ENCODE data around the gene DCUN1D1.

The DCUN1D1 gene

DNA sequence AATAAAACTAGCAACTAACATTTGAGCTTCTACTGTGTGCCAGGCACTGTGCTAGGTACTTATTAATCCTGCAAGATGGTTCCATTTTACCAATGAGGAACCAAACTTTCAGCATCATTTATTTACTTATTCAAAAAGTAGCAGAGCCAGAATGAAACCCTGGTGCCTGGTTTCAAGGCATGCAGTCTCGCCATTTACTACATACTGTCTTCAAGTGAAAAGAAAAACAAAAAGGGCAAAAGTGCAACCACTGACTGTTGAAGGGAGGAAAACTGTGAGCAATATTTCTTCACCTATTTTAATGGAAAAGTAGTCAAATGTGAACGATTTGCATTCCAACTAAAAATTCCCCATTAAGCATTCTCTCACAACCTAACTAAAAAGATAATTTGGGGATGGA, 8.7 kb downstream of the DCUN1D1 start:
- no peak for DNase-seq (ENCODE audit: low read depth)

DNA sequence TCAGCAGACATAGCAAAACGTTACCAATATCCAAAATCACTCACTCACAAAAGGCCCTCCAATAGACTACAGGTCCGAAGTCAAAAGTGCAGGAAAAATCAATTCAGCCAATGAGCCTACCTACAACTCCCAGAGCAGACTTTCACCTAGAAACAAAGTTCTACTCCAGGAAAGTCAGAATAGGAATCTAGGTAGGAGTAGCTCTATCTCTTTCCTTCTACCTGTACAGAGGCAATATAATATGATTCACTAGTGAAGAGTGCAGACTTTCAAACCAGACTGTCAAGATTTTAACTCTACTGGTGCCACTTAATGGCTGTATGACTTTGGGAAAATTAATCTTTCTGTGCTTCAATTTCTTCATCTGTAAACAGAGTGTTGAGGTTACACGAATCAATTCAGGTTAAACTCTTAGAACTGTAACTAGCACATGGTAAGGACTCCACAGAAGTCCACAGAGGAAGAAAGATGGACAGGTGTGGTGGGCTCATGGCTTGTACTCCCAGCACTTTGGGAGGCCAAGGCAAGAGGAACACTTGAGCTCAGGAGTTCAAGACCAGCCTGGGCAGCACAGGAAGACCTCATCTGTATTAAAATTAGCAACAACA, 9.4 kb downstream of the DCUN1D1 start:
- DNase-seq (ENCODE audit: low read depth): no peak

DNA sequence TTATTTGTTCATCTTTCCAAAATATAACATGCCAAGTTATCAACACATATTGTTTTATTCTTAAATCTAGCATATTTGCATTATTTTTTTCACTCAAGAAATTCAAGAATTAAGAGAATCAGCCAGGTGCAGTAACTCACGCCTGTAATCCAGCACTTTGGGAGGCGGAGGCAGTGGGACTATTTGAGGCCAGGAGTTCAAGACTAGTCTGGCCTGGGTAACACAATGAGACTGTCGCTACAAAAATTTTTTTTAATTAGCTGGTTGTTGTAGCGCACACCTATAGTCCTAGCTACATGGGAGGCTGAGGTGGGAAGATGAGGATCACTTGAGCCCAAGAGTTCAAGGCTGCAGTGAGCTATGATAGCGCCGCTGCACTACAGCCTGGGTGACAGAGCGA, 10.5 kb downstream of the DCUN1D1 start:
- no peak for DNase-seq (ENCODE audit: low read depth)

DNA sequence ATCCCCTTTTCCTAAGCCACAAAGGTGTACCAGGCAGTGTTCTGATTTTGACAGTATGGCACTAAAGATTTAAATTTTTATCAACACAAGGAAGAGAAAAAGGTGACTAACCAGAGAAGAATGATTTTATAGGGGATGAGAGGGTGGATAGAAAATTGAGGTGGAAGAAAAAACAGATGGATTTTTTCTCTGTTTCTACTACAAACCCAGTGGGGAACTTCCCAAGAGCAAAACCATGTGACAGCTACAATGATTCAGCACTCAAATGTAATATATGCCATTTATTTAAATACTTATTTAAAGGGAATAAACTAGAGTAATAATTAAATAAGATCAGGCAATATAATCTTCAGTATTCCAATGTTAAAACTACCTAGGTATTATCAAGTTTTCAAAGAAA, 11.1 kb downstream of the DCUN1D1 start:
- DNase-seq (ENCODE audit: low read depth): no peak

DNA sequence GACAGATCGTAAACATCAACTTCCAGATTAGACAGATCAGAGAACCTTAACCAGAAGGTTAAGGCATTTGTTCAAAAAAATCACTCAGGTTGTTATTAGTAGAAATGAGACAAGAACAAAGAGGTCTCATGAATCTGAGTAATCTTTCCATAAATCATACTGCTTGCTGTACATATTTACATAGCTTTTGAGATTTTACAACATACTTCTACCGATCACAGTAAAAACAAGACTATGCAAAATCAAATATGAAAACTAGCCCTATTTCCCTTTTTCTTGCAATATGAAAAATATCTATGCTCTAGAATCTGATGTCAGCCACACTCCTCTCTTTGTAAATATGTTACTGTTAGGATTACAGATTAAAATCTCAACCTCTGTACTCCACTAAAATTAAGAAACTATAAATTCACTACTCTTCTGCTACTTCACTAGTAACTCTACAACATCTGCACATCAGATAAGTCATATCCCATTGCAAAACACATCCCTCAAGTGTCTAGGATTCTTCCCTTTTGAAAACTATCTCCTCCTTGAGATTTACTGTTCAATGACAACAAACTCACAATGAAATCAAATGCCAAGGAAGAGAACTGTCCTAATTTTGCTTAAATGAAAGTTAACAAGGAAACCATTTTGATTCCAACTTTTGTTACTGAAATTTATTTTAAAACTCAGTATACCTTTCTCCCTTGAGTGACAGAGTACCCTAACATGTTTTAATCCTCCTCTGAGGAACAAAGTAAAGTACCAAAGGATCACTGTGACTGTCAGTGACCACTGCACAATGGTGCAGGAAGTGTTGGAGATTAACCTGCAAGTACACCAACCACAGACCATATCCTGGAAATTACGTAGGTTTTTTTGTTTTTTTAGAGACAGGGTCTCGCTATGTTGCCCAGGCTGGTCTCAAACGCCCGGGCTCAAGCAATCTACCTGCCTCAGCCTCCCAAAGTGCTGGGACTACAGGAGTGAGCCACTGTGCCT, 12.8 kb downstream of the DCUN1D1 start:
- no peak for DNase-seq (ENCODE audit: low read depth)

DNA sequence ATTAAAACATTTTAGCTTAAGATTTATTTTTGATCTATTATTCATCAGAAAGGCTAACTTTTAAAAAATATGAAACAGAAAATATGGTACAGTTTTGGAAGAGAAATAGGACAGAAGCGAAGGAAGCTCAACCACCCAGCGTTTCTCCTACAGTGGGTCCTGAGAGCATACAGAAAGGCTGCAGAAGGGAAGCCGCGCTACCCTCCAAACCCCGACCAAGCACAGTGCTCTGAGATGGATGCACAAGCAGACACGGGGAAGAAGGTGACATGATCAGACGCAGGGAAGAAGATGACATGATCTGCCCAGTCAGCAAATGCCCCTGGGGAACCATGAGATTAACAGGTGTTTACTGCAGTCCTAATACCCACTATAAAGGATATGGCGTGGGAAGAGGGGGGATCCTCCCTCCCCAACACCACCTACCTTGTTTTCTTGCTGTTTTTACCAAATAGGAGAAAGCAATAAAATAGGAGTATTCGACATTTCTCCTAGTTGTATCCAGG, 14.4 kb downstream of the DCUN1D1 start:
- DNase-seq (ENCODE audit: low read depth): no peak

DNA sequence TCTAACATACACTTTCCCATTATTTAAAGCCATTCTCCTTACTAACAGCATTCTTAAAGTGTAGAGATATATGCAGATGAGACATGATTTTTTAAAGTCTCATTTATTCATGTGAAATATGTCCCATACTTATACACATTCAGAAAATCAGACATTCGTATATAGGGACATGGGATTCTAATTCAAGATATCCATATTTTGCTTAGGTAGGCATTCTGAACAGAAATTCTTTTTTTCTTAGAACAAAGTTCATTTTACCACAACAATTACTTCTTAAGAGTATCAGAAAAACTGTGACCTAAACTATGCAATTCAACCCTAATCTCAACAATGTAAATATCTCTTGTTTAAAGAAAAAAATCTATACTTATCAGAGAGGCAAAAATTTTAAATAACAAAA, 16.2 kb downstream of the DCUN1D1 start:
- DNase-seq (ENCODE audit: low read depth): no peak

DNA sequence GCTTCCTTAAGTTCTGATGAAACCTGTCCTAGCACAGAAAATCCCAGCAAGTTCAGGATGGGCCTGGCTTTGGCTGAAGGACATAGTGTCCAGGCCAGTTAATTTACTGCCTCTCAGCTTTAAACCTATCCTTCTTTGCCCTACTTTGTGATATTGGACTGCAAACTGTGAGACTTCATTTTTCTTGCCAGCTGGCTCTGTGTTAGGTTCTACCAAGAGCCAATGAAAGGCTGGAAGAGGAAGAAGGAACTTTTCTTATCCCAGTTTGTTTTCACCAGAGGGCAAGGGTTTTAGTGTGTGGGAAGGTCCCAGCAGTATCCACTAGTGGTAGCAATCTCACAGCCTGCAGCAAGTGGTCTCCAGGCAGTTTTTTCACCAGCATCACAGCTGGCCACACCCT, 18.2 kb downstream of the DCUN1D1 start:
- no peak for DNase-seq (ENCODE audit: low read depth)

DNA sequence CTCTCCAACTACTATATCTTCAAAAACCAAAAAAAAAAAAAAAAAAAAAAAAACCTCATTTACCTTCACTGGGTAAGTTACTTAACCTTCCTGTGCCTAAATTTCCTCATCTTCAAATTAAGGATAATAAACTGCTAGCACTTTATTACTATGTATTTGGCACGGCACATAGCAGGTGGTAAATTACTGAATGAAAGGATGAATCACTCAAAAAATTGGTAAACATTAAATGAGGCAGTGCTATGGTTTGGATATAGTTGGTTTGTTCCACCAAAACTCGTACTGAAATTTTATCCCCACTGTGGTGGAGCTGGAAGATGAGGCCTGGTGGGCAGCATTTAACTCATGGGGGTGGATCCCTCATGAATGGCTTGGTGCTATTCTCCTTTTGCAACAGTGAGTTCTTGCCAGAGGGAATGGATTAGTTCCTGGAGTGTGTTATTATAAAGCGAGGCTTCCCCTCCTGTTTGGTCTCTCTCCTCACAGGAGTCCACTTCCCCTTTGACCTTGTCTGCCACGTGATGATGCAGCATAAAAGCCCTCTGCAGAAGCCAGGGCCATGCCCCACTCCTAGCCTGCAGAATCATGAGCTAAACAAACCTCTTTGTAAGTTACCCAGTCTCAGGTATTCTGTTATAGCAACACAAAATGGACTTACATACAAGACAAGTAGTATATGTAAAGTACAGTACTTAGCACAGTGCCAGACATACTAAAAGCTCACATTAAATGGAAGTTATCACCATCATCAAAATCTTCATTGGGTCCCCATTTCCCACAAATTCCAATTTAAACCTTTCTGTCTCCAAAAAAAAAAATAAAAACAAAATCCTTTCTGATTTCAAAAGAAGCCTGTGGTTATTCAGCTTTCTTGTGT, 20.6 kb downstream of the DCUN1D1 start:
- no peak for DNase-seq (ENCODE audit: low read depth)

DNA sequence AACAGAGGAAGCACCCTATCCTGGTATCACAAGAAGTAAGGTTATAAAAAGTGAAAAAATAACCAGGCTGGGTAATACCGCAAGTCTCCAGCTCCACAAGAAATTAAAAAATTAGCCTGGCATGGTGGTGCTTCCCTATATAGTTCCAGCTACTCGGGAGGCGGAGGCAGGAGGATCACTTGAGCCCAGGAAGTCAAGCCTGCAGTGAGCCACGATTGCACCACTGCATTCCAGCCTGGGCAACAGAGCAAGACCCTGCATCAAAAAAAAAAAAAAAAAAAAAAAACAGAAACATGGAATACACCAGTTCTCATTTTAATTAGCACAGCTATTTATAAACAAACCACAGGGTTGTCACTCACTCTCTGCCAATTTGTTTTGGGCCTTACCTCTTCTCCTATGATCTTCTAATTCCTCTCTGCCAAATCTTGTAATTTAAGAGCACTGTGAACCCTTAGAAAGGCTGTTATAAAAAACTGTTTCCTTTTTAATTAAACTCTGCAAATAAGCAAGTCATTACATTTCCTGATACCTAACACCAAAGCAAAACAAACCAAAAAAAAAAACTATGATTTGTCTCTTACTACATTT, 22.6 kb downstream of the DCUN1D1 start:
- no peak for DNase-seq (ENCODE audit: low read depth)

DNA sequence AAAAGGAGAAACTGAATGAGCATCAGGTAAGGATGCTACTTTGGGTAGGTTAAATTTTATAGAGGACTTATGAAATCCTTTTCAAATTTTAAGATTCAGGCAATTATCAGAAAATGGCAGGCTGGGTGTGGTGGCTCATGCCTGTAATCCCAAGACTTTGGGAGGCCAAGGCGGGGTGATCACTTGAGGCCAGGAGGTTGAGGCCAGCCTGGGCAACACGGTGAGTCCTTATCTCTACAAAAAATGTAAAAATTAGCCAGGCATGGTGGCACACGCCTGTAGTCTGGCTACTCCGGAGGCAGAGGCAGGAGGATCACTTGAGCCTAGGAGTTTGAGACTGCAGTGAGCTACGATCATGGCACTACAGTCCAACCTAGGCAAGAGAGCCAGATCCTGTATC, 23.1 kb downstream of the DCUN1D1 start:
- no peak for DNase-seq (ENCODE audit: low read depth)

DNA sequence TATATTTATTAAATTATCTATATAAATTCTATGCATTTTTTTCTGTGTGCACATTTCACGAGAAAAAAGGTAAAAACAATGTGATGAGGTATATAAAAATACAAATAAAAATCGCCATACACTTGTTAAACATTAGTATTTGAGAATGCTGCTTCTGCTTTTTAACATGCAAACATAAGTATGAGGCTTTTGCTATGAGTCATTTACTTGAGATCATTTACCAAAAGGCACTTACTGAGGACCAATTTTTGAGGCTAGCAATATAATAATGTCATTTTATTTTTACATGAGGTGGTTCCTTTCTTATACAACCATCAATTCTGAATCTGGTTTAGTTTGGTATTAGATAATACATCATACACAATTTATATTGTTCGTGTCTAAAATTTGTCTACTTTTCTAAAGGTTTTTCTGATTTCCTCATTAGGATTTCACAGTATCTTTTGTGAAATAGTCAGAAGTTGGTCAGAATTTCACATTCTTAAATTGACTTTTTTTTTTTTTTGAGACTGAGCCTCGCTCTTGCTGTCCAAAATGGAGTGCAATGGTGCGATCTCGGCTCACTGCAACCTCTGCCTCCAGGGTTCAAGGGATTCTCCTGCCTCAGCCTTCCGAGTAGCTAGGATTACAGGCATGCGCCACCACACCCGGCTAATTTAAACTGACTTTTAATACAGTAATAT, 25.6 kb downstream of the DCUN1D1 start:
- DNase-seq (ENCODE audit: low read depth): no peak

DNA sequence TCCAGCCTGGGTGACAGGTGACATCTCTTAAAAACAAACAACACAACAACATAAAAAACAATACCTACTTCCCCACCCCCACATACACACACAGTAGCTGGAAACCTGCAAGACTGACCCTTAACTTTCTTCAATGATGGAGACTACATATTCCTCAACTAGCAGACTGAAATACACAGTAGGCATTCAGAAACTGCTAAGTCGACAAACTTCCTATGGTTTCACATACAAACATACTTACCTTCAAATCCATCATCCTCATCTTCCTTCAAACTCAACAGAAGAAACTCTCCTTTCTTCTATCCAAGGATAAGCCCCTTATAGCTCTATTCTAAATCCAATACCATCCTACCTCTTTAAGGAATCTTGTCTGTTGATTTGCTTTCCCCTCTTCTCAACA, 30.6 kb downstream of the DCUN1D1 start:
- no peak for DNase-seq (ENCODE audit: low read depth)

DNA sequence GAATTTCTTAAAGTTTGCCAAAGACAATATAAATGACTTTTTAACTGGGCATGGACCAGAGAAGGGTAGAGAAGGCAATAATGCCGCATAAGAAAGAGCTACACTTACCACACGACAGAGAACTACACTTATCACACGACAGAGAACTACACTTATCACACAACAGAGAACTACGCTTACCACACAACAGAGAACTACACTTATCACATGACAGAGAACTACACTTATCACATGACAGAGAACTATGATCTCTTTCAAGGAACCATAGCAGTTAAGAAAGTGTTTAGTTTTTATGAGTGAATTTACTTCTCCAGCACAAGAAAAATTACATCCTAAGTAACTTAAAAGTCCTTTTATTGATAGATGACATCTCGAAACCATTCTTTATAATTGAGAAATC, 32.0 kb downstream of the DCUN1D1 start:
- DNase-seq (ENCODE audit: low read depth): no peak

DNA sequence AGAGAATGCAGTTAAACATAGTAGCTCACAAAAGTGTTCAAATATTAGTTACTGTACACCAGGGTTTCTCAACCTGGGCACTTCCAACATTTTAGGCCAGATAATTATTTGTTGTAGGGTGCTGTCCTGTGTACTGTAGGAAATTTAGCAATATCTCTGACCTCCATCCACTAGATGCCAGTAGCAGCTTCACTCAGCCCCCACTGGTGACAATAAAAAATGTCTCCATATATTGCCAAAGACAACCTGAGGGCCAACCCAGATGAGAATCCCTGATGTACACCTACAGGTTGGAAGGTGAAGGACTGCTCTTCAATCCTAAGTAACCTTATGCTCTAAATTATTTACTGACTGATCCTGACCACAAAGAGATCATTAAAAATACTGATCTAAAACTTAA, 32.5 kb downstream of the DCUN1D1 start:
- DNase-seq (ENCODE audit: low read depth): no peak

DNA sequence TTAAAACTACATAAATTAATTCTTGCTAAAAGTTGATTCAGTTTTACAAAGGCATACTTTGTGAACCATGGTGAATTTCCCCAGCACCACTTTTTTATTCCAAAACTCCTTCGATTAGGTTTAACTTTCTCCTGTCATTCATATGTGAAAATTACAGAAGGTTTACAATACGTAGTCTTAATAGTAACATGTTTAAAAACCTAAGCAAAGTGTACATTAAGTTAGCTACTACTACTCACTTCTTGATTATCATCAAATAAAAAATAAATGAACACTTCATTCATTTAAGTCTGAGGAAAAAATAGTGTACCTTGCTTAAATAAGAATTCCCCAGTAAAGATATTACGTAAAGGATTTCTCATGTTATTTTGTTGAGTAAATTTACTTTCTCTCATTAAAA, 38.6 kb downstream of the DCUN1D1 start:
- DNase-seq (ENCODE audit: low read depth): no peak

DNA sequence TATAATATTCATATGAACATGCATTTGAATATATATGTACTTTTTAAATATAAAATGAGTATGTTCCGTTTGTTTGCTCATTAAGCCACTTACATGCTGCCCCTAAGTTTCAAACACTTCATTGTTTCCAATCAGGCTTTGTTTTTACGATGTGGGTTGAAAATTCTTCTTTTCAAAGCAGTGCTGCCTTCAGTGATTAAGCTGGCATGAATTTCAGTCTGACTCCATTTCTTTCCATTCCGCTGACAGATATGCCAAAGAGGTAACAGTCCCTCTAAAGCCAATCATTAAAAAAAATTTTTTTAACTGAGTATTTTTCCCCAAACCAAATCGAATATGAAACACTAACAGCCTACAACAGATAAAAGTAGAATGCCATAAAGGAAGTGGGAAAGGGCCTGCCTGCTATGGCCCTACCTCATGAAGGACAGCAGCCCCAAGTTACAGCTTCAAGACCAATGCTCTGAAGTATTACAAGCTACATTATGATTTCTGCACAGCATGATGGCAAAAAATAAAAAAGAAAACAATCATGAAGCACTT, 40.0 kb downstream of the DCUN1D1 start:
- DNase-seq (ENCODE audit: low read depth): no peak

DNA sequence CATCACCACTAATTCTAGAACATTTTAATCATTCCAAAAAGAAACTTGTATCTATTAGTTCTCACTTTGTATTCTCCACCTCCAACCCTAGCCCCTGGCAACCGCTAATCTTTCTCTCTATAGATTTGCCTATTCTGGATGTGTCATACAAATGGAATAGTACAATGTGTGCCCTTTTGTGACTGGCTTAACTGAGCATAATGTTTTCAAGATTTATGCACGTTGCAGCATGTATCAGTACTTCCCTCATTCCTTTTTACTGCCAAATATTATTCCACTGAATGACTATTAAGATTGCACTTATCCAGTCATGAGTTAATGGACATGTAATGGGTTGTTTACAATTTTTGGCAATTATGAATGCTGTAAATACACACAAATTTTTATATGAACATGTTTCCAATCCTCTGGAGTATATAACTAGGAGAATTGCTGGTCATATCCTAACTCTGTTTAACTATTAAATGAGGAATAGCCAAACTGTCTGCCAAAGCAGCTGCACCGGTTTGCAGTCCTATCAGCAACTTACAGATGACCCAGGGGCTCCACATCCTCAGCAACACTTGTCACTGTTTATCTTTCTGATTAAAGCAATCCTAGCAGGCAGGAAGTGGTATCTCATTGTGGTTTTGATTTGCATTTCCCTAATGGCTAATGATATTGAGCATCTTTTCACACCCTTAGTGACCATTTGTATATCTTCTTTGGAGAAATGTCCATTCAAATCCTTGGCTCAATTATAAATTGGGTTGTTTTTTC, 42.9 kb downstream of the DCUN1D1 start:
- peak; percentile 61 for DNase-seq (ENCODE audit: low read depth)

DNA sequence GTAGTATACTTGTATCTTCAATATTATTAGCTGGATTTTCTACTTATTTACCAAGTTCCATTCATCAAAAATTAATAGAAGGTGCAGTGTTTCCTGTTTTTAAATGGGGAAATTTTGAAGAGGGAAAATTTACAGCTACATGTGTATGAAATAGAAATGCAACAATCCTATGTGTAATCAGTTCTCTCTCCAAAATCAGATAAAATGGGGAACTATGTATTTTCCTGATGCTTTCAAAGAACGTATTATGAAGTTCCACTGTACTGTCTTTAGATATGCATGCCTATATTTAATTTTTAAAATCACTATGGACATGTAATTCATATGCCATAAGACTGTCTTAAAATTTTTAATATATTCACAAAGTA, 43.4 kb downstream of the DCUN1D1 start:
- DNase-seq (ENCODE audit: low read depth): no peak

DNA sequence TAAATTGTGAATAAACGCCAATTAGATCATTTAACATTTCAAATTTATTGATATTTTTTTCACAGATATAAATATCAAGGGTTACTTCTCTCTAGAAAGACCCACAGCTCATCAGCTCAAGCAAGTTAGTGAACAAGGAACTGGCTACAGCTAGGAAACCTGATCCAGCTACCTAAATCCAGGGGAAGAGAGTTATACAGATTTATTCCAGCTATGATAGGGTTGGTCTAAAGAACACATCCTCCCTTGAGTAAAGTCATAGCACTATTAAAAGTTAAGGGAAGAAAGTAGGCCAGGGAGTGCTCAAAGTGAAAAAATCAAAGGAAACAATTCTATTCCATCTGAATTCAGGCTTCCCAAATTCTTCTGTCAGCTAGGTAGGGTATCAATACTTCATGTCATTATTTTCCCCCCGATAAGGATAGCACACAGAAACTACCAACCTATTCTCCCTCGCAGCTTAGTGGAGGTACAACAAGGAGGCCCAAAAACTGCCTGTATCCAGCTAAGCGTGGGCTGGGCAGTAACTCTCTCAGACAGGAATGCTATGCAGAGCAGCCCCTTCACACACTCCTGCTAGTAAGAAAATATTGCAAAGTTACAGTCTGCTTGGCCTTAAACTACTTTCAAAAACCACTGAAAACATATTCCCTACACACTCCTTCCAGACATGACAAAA, 44.0 kb downstream of the DCUN1D1 start:
- DNase-seq (ENCODE audit: low read depth): no peak
